Astrocyte (in vitro differentiated cells and primary cell): Measurements from ENCODE around the gene TNFRSF21. TPM values are rescaled to one million over a fixed set of nuclear protein-coding genes. Genes with fewer than 3 reads are reported as not detected.

ENCODE experiments used
- DNase-seq: peaks from one replicate; pipeline ENCODE4 v3.0.0-alpha.2; 2010; ENCODE audit warnings: low read depth
- FAIRE-seq: peaks from 2 replicates; lab custom pipeline; 2011; peaks lifted over from hg19 to GRCh38; lab: Jason Lieb, UNC
- H2AFZ ChIP-seq: 2 replicates; pipeline ENCODE4 v1.6.0; 2012; ENCODE audit warnings: low read depth, low read length, inconsistent platforms
- H3K27ac ChIP-seq: 2 replicates; pipeline ENCODE4 v1.5.1; 2011; ENCODE audit warnings: low read depth, low read length, inconsistent platforms
- H3K27me3 ChIP-seq: 2 replicates; pipeline ENCODE4 v1.6.0; 2011; ENCODE audit warnings: low read length, inconsistent platforms; ENCODE audit not compliant: insufficient read depth
- H3K36me3 ChIP-seq: 2 replicates; pipeline ENCODE4 v1.5.1; 2011; ENCODE audit warnings: low read length, inconsistent platforms; ENCODE audit not compliant: insufficient read depth
- H3K4me1 ChIP-seq: 2 replicates; pipeline ENCODE4 v1.5.1; 2011; ENCODE audit warnings: low read length, inconsistent platforms; ENCODE audit not compliant: insufficient read depth
- H3K4me2 ChIP-seq: 2 replicates; pipeline ENCODE4 v1.6.0; 2012; ENCODE audit warnings: low read length, inconsistent platforms
- H3K4me3 ChIP-seq: 2 replicates; pipeline ENCODE4 v1.5.1; 2011; ENCODE audit warnings: low read depth, mild to moderate bottlenecking, low read length, inconsistent platforms; ENCODE audit not compliant: insufficient read depth
- H3K79me2 ChIP-seq: 2 replicates; pipeline ENCODE4 v1.6.0; 2012; ENCODE audit warnings: mild to moderate bottlenecking, low read length, inconsistent platforms; ENCODE audit not compliant: insufficient read depth
- H3K9ac ChIP-seq: 2 replicates; pipeline ENCODE4 v1.6.0; 2012; ENCODE audit warnings: mild to moderate bottlenecking, low read length, inconsistent platforms
- H3K9me3 ChIP-seq: 2 replicates; pipeline ENCODE4 v1.5.1; 2012; ENCODE audit warnings: low read depth, mild to moderate bottlenecking, low read length, inconsistent platforms; ENCODE audit not compliant: insufficient read depth
- H4K20me1 ChIP-seq: 2 replicates; pipeline ENCODE4 v1.6.0; 2012; ENCODE audit warnings: low read length, inconsistent platforms; ENCODE audit not compliant: insufficient read depth
- H3K27ac Mint-ChIP-seq: one replicate; pipeline ENCODE4 v1.8.0; 2021; ENCODE audit warnings: mild to moderate bottlenecking, mixed read lengths; ENCODE audit not compliant: unreplicated experiment
- H3K27me3 Mint-ChIP-seq: one replicate; pipeline ENCODE4 v1.8.0; 2021; ENCODE audit warnings: low read depth, mixed read lengths; ENCODE audit not compliant: unreplicated experiment
- H3K36me3 Mint-ChIP-seq: one replicate; pipeline ENCODE4 v1.8.0; 2021; ENCODE audit warnings: low read depth, mixed read lengths; ENCODE audit not compliant: unreplicated experiment
- H3K4me1 Mint-ChIP-seq: one replicate; pipeline ENCODE4 v1.8.0; 2021; ENCODE audit warnings: low read depth, mixed read lengths; ENCODE audit not compliant: unreplicated experiment
- H3K4me3 Mint-ChIP-seq: one replicate; pipeline ENCODE4 v1.8.0; 2021; ENCODE audit warnings: mild to moderate bottlenecking, moderate library complexity, mixed read lengths; ENCODE audit not compliant: unreplicated experiment
- H3K9me3 Mint-ChIP-seq: one replicate; pipeline ENCODE4 v1.8.0; 2021; ENCODE audit warnings: mild to moderate bottlenecking, mixed read lengths; ENCODE audit not compliant: unreplicated experiment
- CTCF ChIP-seq: IDR thresholded peaks from 2 replicates; pipeline ENCODE4 v1.5.1; 2011; ENCODE audit warnings: low read depth, mild to moderate bottlenecking, inconsistent platforms, low read length, moderate library complexity; ENCODE audit not compliant: insufficient read depth
- EZH2 ChIP-seq: IDR thresholded peaks from 2 replicates; pipeline ENCODE4 v1.6.1; 2012; ENCODE audit warnings: mild to moderate bottlenecking, low read length, inconsistent platforms; ENCODE audit not compliant: insufficient read depth
- total RNA-seq: library from RNA; stranded (reverse); gene quantifications from 2 replicates; pipeline ENCODE4 v1.2.1, GENCODE V29; 2021

TNFRSF21 gene
- total RNA-seq, 1 donor from 2014 or later = 244 TPM

GRCh38 chr6:47221565-47221964, 88.1 kb downstream of the TNFRSF21 start:
- H3K4me2 ChIP-seq = no peak overlapping the region
- Mint-ChIP-seq H3K4me1 (peaks cover 8% of the 10 kb centered on the region), H3K27me3 (no peaks in the 10 kb centered on the region), H3K4me3 (no peak overlapping the region), H3K36me3 (no peaks in the 10 kb centered on the region), H3K9me3 (no peaks in the 10 kb centered on the region), H3K27ac (no peak overlapping the region)
- H3K4me1 ChIP-seq = no peaks in the 10 kb centered on the region
- no peak overlapping the region for H2AFZ ChIP-seq
- no peaks in the 10 kb centered on the region for H3K79me2 ChIP-seq
- no peak overlapping the region for H3K4me3 ChIP-seq
- FAIRE-seq (no peak), DNase-seq (no peak)
- H3K27me3 ChIP-seq = no peaks in the 10 kb centered on the region
- no peak overlapping the region for H3K27ac ChIP-seq
- H3K9ac ChIP-seq = no peak overlapping the region
- H3K9me3 ChIP-seq = no peaks in the 10 kb centered on the region
- no peaks in the 10 kb centered on the region for H3K36me3 ChIP-seq
- H4K20me1 ChIP-seq = no peaks in the 10 kb centered on the region
- no peak for TF ChIP-seq EZH2
- no peak for TF ChIP-seq CTCF

DNA sequence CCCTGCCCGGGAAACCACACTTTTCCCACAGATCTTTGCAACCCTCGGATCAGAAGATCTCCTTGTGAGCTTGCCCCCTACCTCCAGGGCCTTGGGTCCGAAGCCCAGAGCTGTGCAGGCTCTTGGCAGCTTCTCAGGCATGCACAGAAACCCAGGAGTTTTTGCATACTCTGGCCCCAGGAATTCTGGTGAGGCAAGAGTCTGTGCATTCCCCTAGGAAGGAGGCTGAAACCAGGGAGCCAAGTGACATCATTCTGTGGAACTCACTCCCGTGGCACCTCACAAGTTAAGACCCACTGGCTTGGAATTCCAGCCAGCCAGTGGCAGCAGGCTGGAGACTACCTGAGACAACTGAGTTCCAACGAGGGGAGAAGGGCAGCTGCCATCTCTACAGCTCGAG, 100.1 kb downstream of the TNFRSF21 start:
- Mint-ChIP-seq H3K4me3 (no peak overlapping the region), H3K9me3 (peaks cover 21% of the 10 kb centered on the region)

More for the DNA sequence above, 100.1 kb downstream of the TNFRSF21 start:
- Histone ChIP-seq H3K79me2 (no peaks in the 10 kb centered on the region), H3K4me2 (no peak overlapping the region), H3K9me3 (no peaks in the 10 kb centered on the region), H3K36me3 (no peaks in the 10 kb centered on the region), H4K20me1 (no peaks in the 10 kb centered on the region), H3K4me3 (no peak overlapping the region), H3K27ac (no peak overlapping the region), H3K4me1 (no peaks in the 10 kb centered on the region), H3K27me3 (no peaks in the 10 kb centered on the region), H2AFZ (no peak overlapping the region), H3K9ac (no peak overlapping the region)
- FAIRE-seq = no peak
- Mint-ChIP-seq H3K4me1 (peaks cover 13% of the 10 kb centered on the region), H3K27ac (no peak overlapping the region), H3K36me3 (peaks cover 2% of the 10 kb centered on the region), H3K27me3 (peaks cover 2% of the 10 kb centered on the region)
- TF ChIP-seq EZH2 = no peak
- TF ChIP-seq CTCF = no peak
- peak; percentile 90 for DNase-seq
